T-cell (primary cell): ENCODE measurements around the gene RRAD. TPM values are rescaled to one million over a fixed set of nuclear protein-coding genes. Genes with fewer than 3 reads are reported as not detected.

Experiments used
- ATAC-seq, 4 experiments: fragments of 200-7000 bp in 3 of 4; fragments of 150-1000 bp in 1 of 4; cut with Tn5 transposase; replicated peaks in 1 of 4; 1 replicate in 3 of 4; 2 replicates in 1 of 4; pipeline ENCODE4 v1.10.0; 2021; ENCODE audit warnings: moderate library complexity in 3 of 4, mild to moderate bottlenecking in 2 of 4, moderate number of reproducible peaks in 1 of 4
- CTCF ChIA-PET, 2 donors: fragments of 300-600 bp; sonication (Branson Sonifier 250); formaldehyde crosslinking; loops; one replicate each; lab custom pipeline; 2022; ENCODE audit warnings: antibody characterized with exemption in 2 of 2; lab: Charles Lee
- POLR2A ChIA-PET, 2 donors: fragments of 300-600 bp; sonication (Branson Sonifier 250); formaldehyde crosslinking; loops; one replicate each; lab custom pipeline; 2022; ENCODE audit warnings: antibody characterized with exemption in 2 of 2; lab: Charles Lee
- DNase-seq, 35 experiments: peaks; one replicate each; pipeline versions ENCODE4 v3.0.0 to v3.0.0-alpha.2; 2013 to 2023
- H3K27ac ChIP-seq: one replicate; pipeline ENCODE4 v1.5.1; 2013; ENCODE audit warnings: low read length
- H3K27me3 ChIP-seq, 2 experiments: replicated peaks in 1 of 2; 1 replicate in 1 of 2; 2 replicates in 1 of 2; pipeline versions ENCODE4 v1.6.1 to v1.7.0; 2013; ENCODE audit warnings: low read length in 1 of 2, mixed read lengths in 1 of 2; ENCODE audit not compliant: control insufficient read depth in 2 of 2, insufficient read depth in 2 of 2; ENCODE audit errors: extremely low read depth in 1 of 2
- H3K36me3 ChIP-seq, 2 donors: 1 replicate in 1 of 2; 2 replicates in 1 of 2; pipeline versions ENCODE4 v1.6.1 to v1.7.0; 2013; ENCODE audit warnings: low read length in 1 of 2; ENCODE audit not compliant: control insufficient read depth in 2 of 2, insufficient read depth in 1 of 2; ENCODE audit errors: extremely low read depth in 1 of 2
- H3K4me1 ChIP-seq, 2 experiments: 1 replicate in 1 of 2; 2 replicates in 1 of 2; pipeline versions ENCODE4 v1.6.1 to v1.7.0; 2013; ENCODE audit warnings: low read length in 2 of 2, mixed read lengths in 1 of 2; ENCODE audit not compliant: insufficient read depth in 2 of 2, control insufficient read depth in 1 of 2; ENCODE audit errors: extremely low read depth in 1 of 2
- H3K4me3 ChIP-seq, 2 donors: 1 replicate in 1 of 2; 2 replicates in 1 of 2; pipeline versions ENCODE4 v1.5.1 to v1.7.0; 2013; ENCODE audit warnings: mild to moderate bottlenecking in 2 of 2, low read length in 1 of 2, moderate library complexity in 1 of 2; ENCODE audit not compliant: control insufficient read depth in 1 of 2; ENCODE audit errors: extremely low read depth in 1 of 2
- H3K9me3 ChIP-seq: 2 replicates; pipeline ENCODE4 v1.7.0; 2013
- H3K27ac Mint-ChIP-seq, 2 donors: one replicate each; pipeline ENCODE4 v1.8.0; 2020 to 2021; ENCODE audit warnings: mild to moderate bottlenecking in 2 of 2, mixed read lengths in 2 of 2
- H3K27me3 Mint-ChIP-seq, 2 donors: one replicate each; pipeline ENCODE4 v1.8.0; 2021 to 2022; ENCODE audit warnings: mixed read lengths in 2 of 2
- H3K36me3 Mint-ChIP-seq: one replicate; pipeline ENCODE4 v1.8.0; 2021; ENCODE audit warnings: mixed read lengths
- H3K4me1 Mint-ChIP-seq, 3 donors: one replicate each; pipeline ENCODE4 v1.8.0; 2020 to 2022; ENCODE audit warnings: mixed read lengths in 3 of 3, mild to moderate bottlenecking in 1 of 3
- H3K4me3 Mint-ChIP-seq, 3 donors: one replicate each; pipeline ENCODE4 v1.8.0; 2020 to 2022; ENCODE audit warnings: mild to moderate bottlenecking in 3 of 3, mixed read lengths in 3 of 3, moderate library complexity in 3 of 3
- H3K9me3 Mint-ChIP-seq, 3 donors: one replicate each; pipeline ENCODE4 v1.8.0; 2020 to 2022; ENCODE audit warnings: mixed read lengths in 3 of 3
- WGBS: methylation state at CpG from one replicate; pipeline ENCODE4 v1.1.5; 2013; ENCODE audit warnings: missing lambda C conversion rate; ENCODE audit not compliant: insufficient coverage; 5-methylcytosine and 5-hydroxymethylcytosine counted together
- total RNA-seq, 35 experiments: library from RNA in 6 of 35; stranded (reverse) in 6 of 35; fragments of 120-200 nt in 1 of 35; gene quantifications; one replicate each; pipeline versions ENCODE4 v1.2.1 to v1.2.4 and lab custom pipeline; 2013 to 2026

Gene RRAD
- total RNA-seq, 5 donors from 2014 or later (not counting 1 experiment from before 2014, with no cell fraction given): 0.28 to 1.1 (median 0.53) TPM; not detected in 1

DNA sequence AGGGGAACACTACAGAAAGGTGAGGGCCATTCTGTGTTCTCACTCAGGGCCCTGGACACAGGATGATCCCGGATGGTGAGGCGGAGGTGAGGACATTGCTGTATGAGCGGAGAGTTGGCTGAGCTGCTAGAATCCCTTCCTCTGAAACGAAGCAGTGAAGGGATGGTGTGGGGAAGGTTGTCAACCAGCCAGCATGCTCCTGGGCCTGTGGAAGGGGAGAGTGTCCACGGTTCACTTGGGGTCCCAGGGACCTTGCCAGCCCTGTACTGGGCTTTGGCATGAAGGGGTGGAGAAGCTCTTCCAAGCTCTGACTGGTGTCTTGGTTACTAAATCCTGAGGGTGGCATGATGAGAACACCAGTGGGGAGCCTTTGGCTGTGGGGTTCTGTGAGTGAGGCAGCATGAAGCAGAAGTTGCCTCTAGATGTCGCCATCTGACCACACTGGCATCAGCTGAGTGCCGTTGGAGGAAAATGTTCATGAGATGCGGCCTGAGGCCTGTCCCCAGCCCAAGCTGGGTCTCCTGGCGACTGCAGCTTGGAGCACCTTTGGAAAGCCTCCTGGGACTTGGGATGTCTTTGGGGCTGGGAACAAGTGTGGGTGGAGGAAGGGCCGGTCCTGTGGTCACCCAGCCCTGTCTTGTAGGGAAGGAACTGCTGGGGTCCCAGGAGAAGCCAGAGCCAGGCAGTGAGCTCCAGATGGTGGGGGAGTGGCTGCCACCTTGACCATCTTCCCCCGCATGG lies 30.2 kb downstream of the RRAD start:
- no peak overlapping the region for H3K27ac Mint-ChIP-seq
- POLR2A ChIA-PET: interaction anchor here in 1 of 2 donors (0.6 kb wide), 1 partner anchor 49 kb away, joined by 4 read pairs; no protein-coding TSS in a partner anchor
- ATAC-seq: peak; percentile 77 to 90 (median 84)

DNA sequence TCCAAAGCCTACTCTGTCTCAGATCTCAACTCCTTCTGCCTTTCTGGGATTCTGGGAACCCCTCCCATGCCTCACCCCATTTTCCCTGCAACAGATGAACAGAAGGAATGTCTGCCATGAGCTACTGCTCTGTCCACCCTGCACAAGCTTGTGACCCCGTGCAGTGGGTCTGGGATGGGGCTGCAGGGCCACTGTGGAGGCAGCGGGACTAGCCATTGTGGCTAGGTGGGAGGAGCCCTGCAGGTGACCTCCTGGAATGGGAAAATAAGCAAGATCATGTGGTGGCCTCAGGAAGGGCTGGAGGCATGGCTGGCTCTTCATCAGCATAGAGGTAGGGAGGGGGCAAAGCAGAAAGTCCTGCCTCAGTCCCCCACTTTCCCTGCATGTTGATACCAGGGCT lies 31.3 kb downstream of the RRAD start:
- peaks cover 0 to 10% of the 10 kb centered on the region in 2 experiments for H3K4me1 ChIP-seq
- Mint-ChIP-seq H3K27ac (no peak overlapping the region), H3K4me3 (no peak overlapping the region), H3K27me3 (no peaks in the 10 kb centered on the region), H3K36me3 (no peaks in the 10 kb centered on the region), H3K9me3 (no peaks in the 10 kb centered on the region), H3K4me1 (peaks cover 3 to 14% (median 10%) of the 10 kb centered on the region in 3 donors)
- DNase-seq: no peak
- POLR2A ChIA-PET: no interaction called here
- peaks cover 0 to 2% of the 10 kb centered on the region in 2 experiments for H3K27me3 ChIP-seq
- no peak overlapping the region for H3K4me3 ChIP-seq
- CTCF ChIA-PET: no interaction called here
- no peak for ATAC-seq
- no peaks in the 10 kb centered on the region for H3K9me3 ChIP-seq
- H3K27ac ChIP-seq: no peak overlapping the region
- peaks cover 0 to 7% of the 10 kb centered on the region in 2 donors for H3K36me3 ChIP-seq
- 83% methylated on average over 1 of the region's 2 CpGs for WGBS

More for the DNA sequence above, 30.2 kb downstream of the RRAD start:
- Mint-ChIP-seq H3K27me3 (no peaks in the 10 kb centered on the region), H3K9me3 (no peaks in the 10 kb centered on the region), H3K4me3 (no peak overlapping the region), H3K4me1 (peaks cover 3 to 14% (median 10%) of the 10 kb centered on the region in 3 donors), H3K36me3 (no peaks in the 10 kb centered on the region)
- 58% methylated on average over 11 of the region's 11 CpGs for WGBS
- H3K4me3 ChIP-seq: no peak overlapping the region
- peak in 33 of 35 experiments; percentile 20 to 75 (median 43) for DNase-seq
- no peak overlapping the region for H3K27ac ChIP-seq
- peaks cover 0 to 10% of the 10 kb centered on the region in 2 experiments for H3K4me1 ChIP-seq
- peaks cover 0 to 4% of the 10 kb centered on the region in 2 donors for H3K36me3 ChIP-seq
- no peaks in the 10 kb centered on the region for H3K9me3 ChIP-seq
- H3K27me3 ChIP-seq: peaks cover 0 to 2% of the 10 kb centered on the region in 2 experiments
- CTCF ChIA-PET: interaction anchor here (0.6 to 1.2 kb wide), 7 partner anchors 13 to 881 kb away, joined by 3 to 5 read pairs (median 3); partner anchors contain the start of gene PDP2 (in 1 of the 2)

DNA sequence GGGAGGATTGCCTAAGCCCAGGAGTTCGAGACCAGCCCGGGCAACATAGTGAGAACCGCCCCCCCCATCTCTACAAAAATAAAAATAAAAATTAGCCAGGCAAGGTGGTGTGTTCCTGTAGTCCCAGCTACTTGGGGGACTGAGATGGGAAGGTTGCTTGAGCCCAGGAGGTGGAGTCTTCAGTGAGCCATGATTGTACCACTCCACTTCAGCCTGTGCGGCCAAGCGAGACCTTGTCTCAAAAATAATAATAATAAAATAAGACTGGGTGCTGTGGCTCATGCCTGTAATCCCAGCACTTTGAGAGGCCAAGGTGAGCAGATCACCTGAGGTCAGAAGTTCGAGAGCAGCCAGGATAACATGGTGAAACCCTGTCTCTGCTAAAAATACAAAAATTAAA lies 33.5 kb downstream of the RRAD start:
- no peak overlapping the region for H3K27ac ChIP-seq
- peaks cover 5 to 8% of the 10 kb centered on the region in 2 donors for H3K36me3 ChIP-seq
- peaks cover 0 to 2% of the 10 kb centered on the region in 2 experiments for H3K27me3 ChIP-seq
- ChIA-PET POLR2A (interaction anchor here in 1 of 2 donors (0.7 kb wide), 1 partner anchor 77 kb away, joined by 6 read pairs; no protein-coding TSS in a partner anchor), CTCF (interaction anchor here in 1 of 2 donors (1.1 kb wide), 1 partner anchor 554 kb away, joined by 10 read pairs; no protein-coding TSS in a partner anchor)
- DNase-seq: no peak
- WGBS: 88% methylated on average over 1 of the region's 6 CpGs
- no peak overlapping the region for H3K27ac Mint-ChIP-seq
- no peaks in the 10 kb centered on the region for H3K27me3 Mint-ChIP-seq
- no peak overlapping the region for H3K4me3 ChIP-seq
- H3K9me3 ChIP-seq: no peaks in the 10 kb centered on the region
- H3K36me3 Mint-ChIP-seq: no peaks in the 10 kb centered on the region
- H3K4me1 Mint-ChIP-seq: peaks cover 6 to 23% (median 20%) of the 10 kb centered on the region in 3 donors
- H3K4me3 Mint-ChIP-seq: no peak overlapping the region
- H3K9me3 Mint-ChIP-seq: no peaks in the 10 kb centered on the region
- ATAC-seq: no peak
- peaks cover 0 to 10% of the 10 kb centered on the region in 2 experiments for H3K4me1 ChIP-seq

DNA sequence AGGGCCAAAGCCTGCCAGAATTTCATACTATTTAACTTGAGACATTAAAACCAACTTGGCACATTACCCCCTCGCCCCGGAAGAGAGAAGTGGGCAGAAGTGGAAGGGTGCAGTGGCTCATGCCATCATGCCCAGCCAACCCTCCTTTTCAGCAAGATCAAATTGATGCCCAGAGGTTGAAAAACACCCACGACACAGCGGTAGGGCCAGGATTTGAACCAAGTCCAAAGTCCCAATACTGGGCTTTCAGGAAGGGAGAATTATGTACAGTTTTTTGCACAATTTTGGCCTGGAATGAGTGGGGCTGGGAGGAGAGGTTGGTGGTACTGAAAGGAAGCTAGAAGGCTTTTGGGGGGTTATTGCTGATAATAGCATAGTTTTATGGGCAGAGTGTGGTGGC lies 34.0 kb downstream of the RRAD start:
- no peaks in the 10 kb centered on the region for H3K9me3 ChIP-seq
- no peak overlapping the region for H3K27ac ChIP-seq
- H3K4me1 ChIP-seq: peaks cover 0 to 10% of the 10 kb centered on the region in 2 experiments
- no CpG with 5 or more reads among the region's 4 CpGs for WGBS
- no peak for DNase-seq
- peaks cover 0 to 2% of the 10 kb centered on the region in 2 experiments for H3K27me3 ChIP-seq
- Mint-ChIP-seq H3K4me1 (peaks cover 6 to 23% (median 23%) of the 10 kb centered on the region in 3 donors), H3K4me3 (no peak overlapping the region), H3K27me3 (no peaks in the 10 kb centered on the region), H3K9me3 (no peaks in the 10 kb centered on the region), H3K36me3 (peaks cover 4% of the 10 kb centered on the region), H3K27ac (no peak overlapping the region)
- POLR2A ChIA-PET: interaction anchor here in 1 of 2 donors (0.7 kb wide), 1 partner anchor 77 kb away, joined by 6 read pairs; no protein-coding TSS in a partner anchor
- CTCF ChIA-PET: interaction anchor here (0.6 to 1.1 kb wide), 4 partner anchors 9 to 554 kb away, joined by 3 to 10 read pairs (median 4); no protein-coding TSS in a partner anchor
- peaks cover 7 to 11% of the 10 kb centered on the region in 2 donors for H3K36me3 ChIP-seq
- H3K4me3 ChIP-seq: no peak overlapping the region
- ATAC-seq: no peak

DNA sequence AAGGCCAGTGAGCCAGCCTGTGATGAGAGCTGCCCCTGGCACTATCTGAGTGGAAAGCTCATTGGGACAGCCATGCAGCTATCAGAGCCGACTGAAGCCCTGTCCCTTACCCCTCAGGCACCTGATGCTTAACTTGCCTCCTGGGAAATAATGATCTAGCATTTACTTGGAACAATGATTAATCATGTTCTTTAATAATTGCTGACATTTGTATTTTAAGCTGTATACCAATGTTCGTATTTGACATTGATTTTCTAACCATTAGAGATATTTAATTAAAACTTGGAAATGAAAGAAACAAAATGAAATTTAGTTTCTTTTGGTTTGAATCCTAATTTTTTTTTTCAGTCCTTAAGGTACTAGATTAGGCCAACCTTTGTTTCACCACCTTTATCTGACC lies 34.5 kb downstream of the RRAD start:
- no peak overlapping the region for H3K4me3 Mint-ChIP-seq
- H3K4me1 ChIP-seq: peaks cover 0 to 10% of the 10 kb centered on the region in 2 experiments
- peaks cover 7 to 14% of the 10 kb centered on the region in 2 donors for H3K36me3 ChIP-seq
- no peak overlapping the region for H3K27ac ChIP-seq
- peaks cover 5% of the 10 kb centered on the region for H3K36me3 Mint-ChIP-seq
- ATAC-seq: no peak
- no peaks in the 10 kb centered on the region for H3K27me3 Mint-ChIP-seq
- peaks cover 0 to 2% of the 10 kb centered on the region in 2 experiments for H3K27me3 ChIP-seq
- H3K9me3 Mint-ChIP-seq: no peaks in the 10 kb centered on the region
- no CpG with 5 or more reads among the region's 2 CpGs for WGBS
- ChIA-PET POLR2A (no interaction called here), CTCF (interaction anchor here (0.6 to 1.0 kb wide), 4 partner anchors 9 to 165 kb away, joined by 3 to 5 read pairs (median 4); no protein-coding TSS in a partner anchor)
- no peak for DNase-seq
- no peak overlapping the region for H3K27ac Mint-ChIP-seq
- no peak overlapping the region for H3K4me3 ChIP-seq
- no peaks in the 10 kb centered on the region for H3K9me3 ChIP-seq
- H3K4me1 Mint-ChIP-seq: peaks cover 7 to 24% (median 23%) of the 10 kb centered on the region in 3 donors

DNA sequence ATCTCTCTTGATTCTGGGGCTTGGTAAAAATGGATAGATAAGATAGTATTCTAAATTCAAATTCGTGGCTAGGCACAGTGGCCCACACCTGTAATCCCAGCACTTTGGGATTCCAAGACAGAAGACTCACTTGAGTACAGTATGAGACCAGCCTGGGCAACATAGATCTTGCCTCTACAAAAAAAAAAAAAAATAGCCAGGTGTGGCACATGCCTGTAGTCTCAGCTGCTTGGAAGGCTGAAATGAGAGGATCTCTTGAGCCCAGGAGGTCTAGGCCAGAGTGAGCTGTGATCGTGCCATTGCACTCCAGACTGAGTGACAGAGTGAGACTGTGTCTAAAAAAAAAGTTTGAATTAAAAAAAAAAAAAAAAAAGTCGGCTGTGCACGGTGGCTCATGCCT lies 35.7 kb downstream of the RRAD start:
- H3K27me3 ChIP-seq: no peaks in the 10 kb centered on the region
- ATAC-seq: no peak
- Mint-ChIP-seq H3K4me3 (no peak overlapping the region), H3K9me3 (no peaks in the 10 kb centered on the region), H3K27me3 (no peaks in the 10 kb centered on the region), H3K27ac (no peak overlapping the region), H3K4me1 (peaks cover 14 to 29% (median 26%) of the 10 kb centered on the region in 3 donors), H3K36me3 (peaks cover 16% of the 10 kb centered on the region)
- peaks cover 0 to 10% of the 10 kb centered on the region in 2 experiments for H3K4me1 ChIP-seq
- DNase-seq: no peak
- H3K4me3 ChIP-seq: no peak overlapping the region
- no peak overlapping the region for H3K27ac ChIP-seq
- 50% methylated on average over 1 of the region's 4 CpGs for WGBS
- CTCF ChIA-PET: interaction anchor here (0.6 to 0.7 kb wide), 2 partner anchors 99 to 285 kb away, joined by 3 read pairs; partner anchors contain the start of gene CMTM3 (in 1 of the 2)
- H3K36me3 ChIP-seq: peaks cover 18 to 25% of the 10 kb centered on the region in 2 donors
- no peaks in the 10 kb centered on the region for H3K9me3 ChIP-seq
- POLR2A ChIA-PET: no interaction called here
